DMS53 treated with DMSO at 0.1 percent for 48 hours (cell line): Measurements from ENCODE around the gene LRRC56.

Experiments
- DNase-seq: peaks from one replicate; lab custom pipeline; 2025; ENCODE audit not compliant: unreplicated experiment; lab: John Stamatoyannopoulos, UW

Gene LRRC56

DNA sequence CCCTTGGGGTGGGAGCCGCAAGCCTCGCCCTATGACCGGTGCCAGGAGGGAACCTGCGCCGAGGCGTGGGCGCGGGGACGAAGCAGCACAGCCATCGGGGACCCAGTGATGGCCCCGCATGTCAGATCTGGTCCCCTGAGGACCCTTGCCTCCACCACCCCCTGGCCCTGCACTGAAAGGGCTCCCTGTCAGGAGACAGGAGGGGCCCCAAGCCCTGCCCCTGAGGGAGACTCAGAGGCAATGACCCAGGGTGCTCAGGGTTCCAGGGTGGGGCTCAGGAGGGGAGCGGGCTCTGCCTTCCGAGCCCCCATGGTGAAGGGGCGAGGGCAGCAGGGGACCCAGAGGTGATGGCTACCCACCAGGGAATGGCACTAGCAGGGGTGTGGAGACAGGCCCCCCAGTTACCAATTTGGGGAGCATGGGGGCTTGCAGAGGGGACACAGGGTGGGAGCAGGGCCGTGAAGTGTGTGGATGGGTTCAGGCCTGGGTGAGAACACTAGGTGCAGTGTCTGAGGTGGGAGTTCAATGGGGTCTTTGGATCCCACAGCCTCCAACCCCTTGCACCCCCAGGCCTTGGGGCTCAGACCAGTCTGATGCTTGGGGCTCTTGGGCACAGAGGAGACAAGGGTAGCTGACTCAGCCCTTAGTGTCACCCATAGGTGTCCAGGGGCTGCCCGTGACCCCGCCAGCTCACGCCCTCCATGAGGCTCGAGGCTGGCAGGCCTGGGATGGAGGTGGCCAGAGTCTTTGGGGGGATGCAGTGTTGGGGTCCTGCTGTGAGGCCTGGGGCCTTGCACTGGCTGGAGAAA is 499 bp downstream of the LRRC56 start:
- no peak for DNase-seq

DNA sequence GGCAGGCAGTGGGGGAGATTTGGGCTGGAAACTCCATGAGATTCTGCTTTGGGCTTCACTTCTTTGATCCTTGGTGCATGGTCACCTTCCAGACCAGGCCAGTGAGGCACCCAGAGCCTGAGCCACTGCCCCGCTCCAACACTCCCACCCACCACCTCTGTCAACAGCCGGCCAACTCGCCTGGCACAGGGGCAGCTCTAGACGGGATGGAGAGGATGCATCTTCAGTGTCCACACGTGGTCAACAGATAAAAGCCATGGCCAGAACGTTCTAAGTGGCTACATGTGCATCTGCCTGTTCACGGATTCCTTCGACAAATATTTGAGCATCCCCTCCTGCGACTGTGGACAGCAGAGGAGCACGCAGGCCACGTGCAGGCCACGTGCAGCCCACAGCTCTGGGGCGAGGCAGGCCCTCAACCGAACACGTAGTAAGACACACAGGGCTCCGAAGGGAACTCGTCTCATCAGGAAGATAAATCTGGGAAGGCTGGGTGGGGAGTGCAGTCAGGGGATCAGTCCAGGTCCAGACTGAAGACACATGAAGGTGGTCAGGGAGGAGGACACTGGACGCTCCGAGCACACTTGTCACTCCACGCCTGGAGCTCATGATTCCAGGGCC is 1.2 kb downstream of the LRRC56 start:
- DNase-seq: no peak

DNA sequence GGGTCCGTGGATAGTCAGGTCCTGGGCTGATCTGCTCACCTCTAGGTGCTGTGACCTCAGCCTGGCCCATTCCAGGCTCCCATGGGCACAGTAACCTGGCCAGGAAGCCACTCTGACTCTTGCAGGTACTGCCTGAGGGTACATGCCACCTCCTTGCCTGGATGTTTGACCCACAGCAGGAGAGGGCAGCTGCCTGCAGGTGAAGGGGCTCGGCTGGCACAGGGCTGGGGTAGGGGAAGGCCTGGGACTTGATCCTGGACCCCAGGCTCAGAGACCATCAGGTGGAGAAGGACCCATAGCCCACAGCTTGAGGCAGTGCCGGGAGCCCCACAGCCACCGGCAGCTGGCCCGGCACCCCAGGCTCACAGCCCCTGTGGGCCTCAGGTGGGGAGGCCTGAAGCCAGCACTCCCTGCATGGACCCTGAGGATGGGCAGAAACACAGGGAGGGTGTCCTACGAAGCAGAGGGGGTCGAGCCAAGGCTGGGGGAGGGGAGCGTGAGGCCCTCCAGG is 2.7 kb downstream of the LRRC56 start:
- no peak for DNase-seq

DNA sequence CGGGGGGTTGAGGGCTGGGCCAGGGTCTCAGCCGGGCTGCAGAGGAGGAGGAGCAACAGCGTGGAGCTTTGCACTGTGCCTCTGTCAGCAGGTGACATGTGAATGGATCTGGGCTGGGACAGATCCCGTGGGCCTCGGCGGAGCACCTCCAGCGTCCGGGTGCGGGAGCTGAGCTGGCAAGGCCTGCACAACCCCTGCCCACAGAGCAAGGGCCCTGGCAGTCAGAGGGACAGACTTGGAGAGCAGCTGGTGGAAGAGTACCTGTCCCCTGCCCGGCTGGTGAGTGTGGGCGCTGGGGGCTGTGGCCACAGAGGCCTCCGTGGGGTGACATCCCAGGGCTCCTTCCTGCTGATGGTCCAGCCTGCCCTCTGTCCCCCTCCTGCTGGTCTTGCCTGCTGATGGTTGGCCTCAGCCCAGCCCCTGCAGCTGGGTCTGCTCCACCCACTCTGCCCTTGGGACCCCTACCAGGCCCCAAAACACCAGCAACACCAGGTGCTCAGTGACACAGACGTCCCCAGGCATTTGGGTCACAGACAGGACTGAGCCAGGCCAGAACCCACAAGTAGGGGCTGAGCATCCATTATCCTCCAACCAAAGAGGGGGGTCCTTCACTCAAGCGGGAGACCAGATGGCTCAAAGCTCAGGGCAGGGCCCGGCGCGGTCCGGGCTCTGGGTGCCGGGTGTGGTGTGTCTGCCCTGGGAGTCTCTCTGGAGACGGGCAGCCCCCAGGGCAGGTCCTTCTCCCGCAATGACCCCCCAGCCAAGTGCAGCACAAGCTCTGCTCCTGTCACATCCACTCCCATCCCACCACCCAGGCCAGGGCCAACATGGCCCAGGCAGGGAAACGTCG is 3.5 kb downstream of the LRRC56 start:
- DNase-seq: no peak

DNA sequence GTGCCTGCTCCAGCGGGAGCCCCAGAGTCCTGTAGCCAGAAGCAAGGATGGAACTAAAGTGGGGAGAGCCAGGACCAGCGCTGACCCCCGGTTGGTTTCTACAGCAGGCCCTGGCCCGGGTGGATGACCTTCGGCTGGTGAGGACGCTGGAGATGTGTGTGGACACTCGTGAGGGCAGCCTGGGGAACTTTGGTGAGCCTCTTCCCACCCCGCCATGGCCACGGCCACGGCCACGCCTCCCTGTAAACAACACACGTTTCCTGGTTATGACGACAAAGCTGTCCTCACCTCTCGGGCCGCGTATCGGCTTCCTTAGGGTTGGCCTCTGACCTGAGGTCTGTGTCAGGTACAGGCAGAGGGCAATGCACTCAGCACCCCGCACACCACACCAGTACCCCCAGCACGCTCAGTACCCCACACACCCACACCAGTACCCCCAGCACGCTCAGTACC is 4.1 kb downstream of the LRRC56 start:
- no peak for DNase-seq

DNA sequence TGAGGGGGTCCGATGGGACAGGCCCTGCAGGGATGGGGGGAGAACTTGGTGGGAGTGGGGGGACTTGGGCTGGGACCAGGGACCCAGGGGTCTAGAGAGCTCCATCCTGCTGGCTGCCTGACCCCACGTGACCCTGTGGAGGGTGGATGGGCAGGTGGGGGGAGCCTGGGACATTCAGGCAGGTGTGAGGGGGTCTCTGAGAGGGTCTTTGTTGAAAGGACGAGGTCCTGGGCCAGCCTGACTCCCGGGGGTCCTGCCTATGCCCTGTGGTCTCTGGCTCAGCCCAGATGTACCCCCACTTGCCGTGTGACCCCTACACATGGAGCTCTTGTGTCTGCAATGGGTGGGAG is 7.5 kb downstream of the LRRC56 start:
- no peak for DNase-seq

DNA sequence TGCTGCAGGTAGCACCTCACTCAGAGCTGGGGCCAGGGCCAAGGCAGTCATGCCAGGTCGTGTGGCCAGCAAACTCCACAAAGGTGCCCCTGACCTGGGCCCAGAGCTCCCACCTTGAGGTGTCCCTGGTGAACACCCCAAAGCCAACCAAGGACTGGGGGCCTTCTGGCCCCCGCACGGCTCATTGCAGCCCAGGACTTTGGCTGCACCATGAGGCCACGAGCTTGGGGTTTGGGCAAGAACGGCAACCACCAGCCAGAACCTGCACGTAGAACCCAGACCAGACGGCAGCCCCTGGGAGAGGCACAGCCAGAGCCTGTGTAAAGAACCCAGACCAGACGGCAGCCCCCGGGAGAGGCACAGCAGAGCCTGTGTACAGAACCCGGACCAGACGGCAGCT is 7.8 kb downstream of the LRRC56 start:
- no peak for DNase-seq

DNA sequence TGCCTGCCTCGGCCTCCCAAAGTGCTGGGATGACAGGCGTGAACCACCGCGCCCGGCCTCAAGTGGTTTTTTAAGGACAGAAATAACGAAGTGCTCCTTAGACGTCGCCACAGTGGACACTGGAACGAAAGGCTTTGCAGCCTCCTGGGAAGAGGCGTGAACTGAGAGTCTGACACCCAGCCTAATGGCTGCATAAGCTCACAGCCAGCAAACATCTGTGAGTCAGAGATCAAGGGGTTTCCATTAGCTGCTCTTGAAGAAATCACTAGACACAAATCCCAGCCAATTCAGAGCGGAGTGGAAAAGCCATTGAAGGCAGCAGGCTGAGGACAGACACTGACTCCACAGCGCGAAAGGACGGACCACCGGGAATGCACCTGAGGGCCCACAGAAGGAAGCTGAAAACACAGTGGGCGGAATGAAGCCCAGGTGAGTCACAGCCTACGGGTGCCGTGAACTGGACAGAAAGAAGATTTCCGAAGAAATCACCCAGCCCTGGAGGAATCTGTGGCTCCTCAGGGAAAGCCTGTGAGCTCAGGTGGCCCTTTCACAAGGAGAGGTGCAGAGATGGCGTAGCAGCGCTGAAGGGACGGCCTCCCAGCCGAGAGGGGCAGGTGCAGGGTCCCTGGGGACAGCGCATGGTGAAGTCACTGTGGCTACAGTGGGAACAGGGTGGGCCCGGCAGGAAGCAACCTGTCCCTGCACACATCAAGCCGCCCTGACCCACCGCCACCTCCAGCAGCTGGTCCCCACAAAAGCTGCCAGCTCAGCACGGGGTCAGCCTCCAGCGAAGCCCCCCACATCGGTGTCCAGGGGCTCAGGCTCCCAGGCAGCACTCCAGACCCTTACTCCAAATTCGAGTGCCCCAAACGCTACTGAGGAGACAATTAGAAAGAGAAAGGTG is 11.6 kb downstream of the LRRC56 start:
- DNase-seq: no peak

DNA sequence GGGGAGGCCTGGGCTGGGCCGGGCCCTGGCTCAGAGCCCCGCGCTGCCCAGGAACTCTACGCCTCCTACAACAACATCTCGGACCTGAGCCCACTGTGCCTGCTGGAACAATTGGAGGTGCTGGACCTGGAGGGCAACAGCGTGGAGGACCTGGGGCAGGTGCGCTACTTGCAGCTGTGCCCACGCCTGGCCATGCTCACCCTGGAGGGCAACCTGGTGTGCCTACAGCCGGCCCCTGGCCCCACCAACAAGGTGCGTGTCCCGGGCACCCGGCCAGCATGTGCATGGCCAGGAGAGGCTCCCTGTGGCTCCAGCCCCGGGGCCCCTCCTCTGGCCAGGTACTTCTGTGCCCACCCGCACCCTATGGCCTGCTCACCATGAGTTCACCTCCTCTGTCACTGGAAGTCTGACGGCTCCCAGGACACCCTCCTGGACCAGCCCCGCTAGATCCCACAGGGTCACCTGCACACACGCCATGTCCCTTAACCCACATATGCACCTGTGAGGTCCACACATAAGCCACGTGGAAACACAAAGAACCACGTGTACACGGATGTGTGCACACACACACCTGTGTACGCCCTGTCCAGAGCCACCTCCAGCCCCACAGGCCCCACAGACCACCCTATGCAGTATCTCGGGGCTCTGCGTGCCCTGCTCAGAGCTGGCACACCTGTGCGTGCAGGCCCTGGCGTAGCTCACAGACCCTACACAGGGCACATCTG is 12.9 kb downstream of the LRRC56 start:
- no peak for DNase-seq

DNA sequence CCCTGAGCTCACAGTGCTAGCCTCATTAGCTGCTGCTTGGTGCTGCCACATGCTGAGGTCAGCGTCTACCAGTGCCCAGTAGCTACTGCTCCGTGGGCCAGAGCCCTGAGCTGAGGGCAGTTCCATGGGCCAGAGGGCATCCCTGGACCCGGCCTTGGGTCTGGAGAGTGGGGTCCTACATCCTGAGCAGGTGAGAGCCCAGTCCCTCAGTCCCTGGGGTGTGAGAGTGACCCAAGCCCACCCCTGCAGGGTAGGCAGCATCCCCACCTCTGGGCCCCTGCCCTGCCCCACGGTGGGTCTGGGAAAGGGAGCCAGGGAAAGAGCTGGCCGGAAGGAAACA is 13.4 kb downstream of the LRRC56 start:
- no peak for DNase-seq

DNA sequence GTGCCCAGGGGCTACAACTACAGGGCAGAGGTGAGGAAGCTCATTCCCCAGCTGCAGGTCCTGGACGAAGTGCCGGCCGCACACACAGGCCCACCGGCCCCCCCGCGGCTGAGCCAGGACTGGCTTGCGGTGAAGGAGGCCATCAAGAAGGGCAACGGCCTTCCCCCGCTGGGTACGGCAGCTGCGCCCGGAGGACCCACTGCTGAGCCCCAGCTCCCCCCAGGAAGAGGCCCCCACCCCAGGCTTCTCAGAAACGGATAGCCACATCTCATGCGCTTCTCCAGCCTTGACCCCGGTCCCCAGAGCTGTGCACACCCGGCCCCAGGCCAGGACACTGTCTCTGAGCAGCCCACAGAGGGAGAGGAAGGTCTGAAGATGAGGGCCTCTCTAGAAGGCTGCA is 13.8 kb downstream of the LRRC56 start:
- no peak for DNase-seq

DNA sequence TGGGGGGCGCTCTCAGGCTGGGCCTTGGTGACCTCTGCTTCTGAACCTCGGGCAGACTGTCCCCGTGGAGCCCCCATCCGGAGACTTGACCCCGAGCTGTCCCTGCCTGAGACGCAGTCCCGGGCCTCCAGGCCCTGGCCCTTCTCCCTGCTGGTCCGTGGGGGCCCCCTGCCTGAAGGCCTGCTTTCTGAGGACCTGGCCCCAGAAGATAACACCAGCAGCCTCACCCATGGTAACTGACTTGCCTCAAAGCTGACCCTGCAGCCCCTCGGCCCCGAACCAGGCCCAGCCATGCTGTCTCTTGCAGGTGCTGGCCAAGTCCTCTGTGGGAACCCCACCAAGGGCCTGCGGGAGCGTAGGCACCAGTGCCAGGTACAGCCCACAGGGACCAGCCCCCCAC is 14.3 kb downstream of the LRRC56 start:
- DNase-seq: no peak

DNA sequence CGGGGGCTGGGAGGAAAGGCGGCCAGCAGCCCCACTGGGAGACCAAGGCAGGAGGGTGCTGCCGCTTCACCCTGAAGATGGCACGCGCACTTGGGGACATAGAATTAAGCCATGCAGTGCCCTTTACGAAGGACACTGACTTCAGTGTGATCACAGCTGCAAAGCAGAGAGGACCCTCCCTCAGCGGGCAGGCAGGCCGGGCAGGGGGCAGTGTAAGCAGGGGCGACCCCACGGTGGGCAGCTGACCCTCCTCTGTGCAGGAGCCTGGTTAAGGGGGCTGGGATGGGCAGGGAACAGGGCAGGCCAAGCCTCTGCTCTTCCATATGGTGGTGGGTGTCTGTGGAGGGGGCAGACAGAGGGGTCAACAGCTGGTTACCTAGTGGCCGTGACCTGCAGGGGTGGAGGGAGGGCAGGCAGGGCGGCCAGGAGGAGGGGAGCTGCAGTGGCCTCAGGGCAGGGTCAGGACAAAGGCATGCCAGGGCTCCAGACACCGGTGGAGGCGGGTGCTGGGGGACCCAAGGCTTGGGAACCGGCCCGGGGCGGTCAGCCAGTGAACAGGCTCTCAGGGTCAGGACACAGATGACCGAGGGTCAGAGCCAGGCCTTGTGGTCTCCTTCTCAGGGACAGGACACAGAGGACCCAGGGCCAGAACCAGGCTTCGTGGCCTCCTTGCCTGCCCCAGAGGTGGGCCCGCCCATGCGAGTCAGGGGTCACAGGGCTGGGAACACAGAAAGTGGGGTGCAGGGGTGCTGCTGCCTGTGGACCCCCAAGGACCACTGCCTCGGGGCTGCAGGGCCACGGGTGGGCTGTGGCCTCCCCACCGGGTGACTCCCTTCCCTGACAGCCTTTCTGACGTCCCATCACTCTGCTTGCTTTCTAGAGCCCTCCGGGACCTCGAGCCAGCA is 16.0 kb downstream of the LRRC56 start:
- DNase-seq: no peak

DNA sequence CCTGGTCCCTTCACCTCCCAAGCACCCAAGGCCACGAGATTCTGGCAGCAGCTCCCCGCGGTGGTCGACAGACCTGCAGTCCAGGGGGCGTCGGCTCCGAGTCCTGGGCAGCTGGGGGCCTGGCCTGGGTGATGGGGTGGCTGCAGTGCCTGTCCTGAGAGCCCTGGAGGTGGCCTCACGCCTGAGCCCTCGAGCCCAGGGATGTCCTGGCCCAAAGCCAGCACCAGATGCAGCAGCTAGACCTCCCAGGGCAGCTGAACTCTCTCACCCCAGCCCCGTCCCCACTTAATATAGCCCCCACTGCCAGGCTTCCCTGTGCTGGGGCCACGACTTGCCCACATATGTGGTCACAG is 16.6 kb downstream of the LRRC56 start:
- DNase-seq: no peak

DNA sequence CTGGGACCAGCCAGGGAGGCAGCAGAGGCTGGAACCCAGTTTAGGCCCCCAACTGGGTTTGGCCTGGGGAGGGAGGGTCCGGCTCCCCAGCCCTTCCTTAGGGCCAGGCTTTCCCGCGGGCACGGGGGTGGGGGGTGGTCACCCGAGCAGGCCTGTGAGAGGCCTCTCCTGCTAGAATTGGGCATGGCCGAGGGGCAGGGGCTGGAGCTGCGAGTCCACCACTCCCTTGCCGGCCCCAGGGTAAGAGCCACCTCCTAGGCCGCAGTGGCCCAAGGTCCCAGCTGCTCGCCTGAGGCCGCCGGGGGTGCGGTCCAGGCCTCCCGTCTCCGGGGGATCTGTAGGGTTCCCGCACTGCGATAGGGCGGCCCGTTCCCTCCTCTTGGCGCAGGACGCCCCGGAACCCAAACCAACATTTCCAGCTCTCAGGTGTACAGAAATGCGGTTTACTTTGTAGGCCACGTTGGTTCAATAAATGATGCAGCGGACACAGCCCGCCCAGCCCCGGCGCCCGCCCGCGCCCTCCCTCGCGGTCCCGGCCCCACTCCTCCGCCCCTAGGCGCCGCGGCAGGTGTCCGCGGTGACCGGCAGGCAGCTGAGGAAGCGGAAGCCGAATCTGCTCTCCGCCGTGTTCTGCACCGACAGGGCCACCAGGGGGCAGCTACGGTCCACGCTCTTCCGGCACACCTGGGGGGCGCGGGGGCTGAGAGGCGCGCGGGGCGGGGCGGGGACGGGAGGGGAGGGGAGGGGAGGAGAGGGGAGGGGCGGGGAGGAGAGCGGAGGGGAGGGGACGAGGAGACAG is 17.3 kb downstream of the LRRC56 start:
- peak; percentile 81 for DNase-seq

DNA sequence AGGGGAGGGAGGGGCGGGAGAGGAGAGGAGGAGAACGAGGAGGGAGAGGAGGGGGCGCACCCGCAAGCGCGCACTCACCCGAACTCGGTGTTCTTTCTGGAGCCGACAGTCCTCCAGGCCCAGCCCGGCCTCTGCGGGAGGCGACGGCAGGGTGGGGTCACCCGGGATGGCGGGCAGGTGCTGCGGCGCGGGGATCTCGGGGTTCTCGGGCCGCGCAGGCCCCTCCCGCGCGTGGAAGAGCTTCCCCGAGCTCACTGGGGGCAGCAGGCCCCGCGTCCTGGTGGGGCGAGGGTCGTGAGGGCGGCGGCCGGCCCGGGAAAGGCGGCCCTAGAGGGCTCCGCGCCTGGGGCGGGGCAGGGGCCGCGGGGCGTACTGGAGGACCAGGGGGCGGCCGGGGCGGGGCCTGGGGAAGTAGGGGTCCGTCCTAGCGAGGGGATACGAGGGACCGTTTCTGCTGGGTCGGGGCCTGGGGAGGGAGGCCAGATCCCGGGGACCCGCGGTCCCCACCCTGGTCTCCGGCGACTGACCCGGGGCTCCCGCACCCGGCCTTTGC is 18.0 kb downstream of the LRRC56 start:
- no peak for DNase-seq

DNA sequence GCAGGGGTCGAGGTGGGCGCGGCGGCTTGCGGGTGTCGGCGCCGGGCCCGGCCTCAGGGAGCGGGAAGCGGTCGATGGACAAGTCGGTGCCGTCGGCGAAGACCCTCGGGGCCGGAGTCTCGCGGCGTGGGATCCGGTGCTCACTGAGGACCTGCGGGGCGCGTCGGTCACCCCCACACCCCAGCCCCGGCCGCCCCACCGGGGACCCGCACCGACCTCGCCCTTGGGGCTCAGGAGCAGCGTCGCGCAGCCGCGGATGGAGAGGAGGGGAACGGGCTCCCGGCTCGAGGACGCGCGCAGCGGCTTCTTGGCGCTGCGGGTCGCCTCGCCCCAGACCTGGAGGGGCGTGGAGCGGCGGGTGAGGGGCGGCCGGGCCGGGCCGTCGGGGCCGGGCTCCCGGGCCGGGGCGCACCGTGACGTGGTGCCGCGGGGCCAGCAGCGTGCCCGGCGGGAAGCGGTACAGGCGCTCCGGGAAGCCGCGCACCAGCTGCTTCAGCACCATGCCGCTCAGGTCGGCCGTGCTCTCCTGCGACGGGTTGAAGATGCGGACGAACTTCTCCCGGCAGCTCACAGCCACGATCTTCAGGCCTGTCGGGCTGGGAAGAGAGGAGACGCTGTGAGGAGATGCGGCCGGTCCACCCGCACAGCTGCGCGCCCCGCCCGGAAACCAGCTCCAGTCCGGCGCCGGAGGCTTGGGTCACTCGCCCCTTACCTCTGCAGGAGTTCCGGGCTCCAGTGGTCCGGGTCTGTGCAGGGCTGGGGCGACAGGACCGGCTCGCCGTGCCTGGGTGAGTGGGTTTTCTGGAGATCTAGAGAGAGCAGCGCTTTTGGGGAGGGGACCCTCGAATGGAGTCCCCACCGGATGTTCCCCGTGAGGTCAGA is 18.7 kb downstream of the LRRC56 start:
- peak; percentile 22 for DNase-seq
